Measurements from ENCODE around the gene HSDL2. TPM values are rescaled to one million over a fixed set of nuclear protein-coding genes. Genes with fewer than 3 reads are reported as not detected.

Gene HSDL2
- polyA plus RNA-seq, 3 donors, result 6.4 to 34.8 (median 26.9) TPM

DNA sequence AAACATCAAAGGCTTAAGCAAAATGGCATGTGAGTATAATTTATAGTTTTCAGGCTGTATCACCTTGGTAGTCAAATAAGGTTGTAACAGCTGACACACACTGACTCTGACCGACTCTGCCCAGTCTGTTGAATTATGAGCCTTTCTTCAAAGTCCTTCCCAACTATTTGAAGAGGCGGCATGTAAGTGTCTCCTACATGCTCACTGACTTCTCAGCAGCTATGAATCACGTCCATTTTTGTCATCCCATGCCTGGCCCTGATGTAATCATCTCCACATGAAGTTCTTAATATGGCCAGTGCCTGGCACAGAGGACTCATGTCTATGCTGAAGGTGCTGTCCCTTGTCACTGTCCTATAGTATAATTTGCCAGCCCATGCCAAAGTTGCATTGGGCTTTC is 41.3 kb upstream of the HSDL2 start:
- Histone ChIP-seq H3K9me3 (replicated peaks in 1 of 2; ENCODE audit: control insufficient read depth in 1 of 2, insufficient read depth in 1 of 2, low read length in 2 of 2) (no peaks in the 10 kb centered on the region), H3K36me3 (replicated peaks in 1 of 2; ENCODE audit: control insufficient read depth in 1 of 2, insufficient read depth in 2 of 2, low read length in 2 of 2) (no peaks in the 10 kb centered on the region), H3K27me3 (ENCODE audit: control insufficient read depth in 2 of 2, insufficient read depth in 2 of 2, low read length in 2 of 2) (no peaks in the 10 kb centered on the region), H3K4me2 (replicated peaks; ENCODE audit: extremely low read depth, low read length, poor library complexity, severe bottlenecking) (no peak overlapping the region), H3K79me2 (ENCODE audit: insufficient read depth, low read length) (no peaks in the 10 kb centered on the region), H3K27ac (ENCODE audit: low read depth in 1 of 2, low read length in 2 of 2) (no peak overlapping the region), H3K4me3 (replicated peaks in 1 of 3; ENCODE audit: low read depth in 2 of 3, low read length in 3 of 3) (no peak overlapping the region), H4K20me1 (ENCODE audit: insufficient read depth, low read length) (no peaks in the 10 kb centered on the region), H2AFZ (ENCODE audit: insufficient read depth, low read depth, low read length, poor library complexity, severe bottlenecking) (no peak overlapping the region), H3K4me1 (ENCODE audit: control insufficient read depth in 1 of 2, insufficient read depth in 2 of 2, low read length in 2 of 2) (peaks cover 4 to 13% of the 10 kb centered on the region in 2 donors), H3K9ac (ENCODE audit: insufficient read depth, low read length, poor library complexity, severe bottlenecking) (no peak overlapping the region)
- Mint-ChIP-seq H3K4me1 (peaks cover 6% of the 10 kb centered on the region), H3K36me3 (no peaks in the 10 kb centered on the region), H3K9me3 (peaks cover 0 to 2% (median 0%) of the 10 kb centered on the region in 7 donors), H3K27me3 (ENCODE audit: low read depth in 3 of 3) (peaks cover 1 to 5% (median 1%) of the 10 kb centered on the region in 3 donors), H3K27ac (no peak overlapping the region), H3K4me3 (no peak overlapping the region)
- DNase-seq, result no peak
- TF ChIP-seq, protein P1, sequence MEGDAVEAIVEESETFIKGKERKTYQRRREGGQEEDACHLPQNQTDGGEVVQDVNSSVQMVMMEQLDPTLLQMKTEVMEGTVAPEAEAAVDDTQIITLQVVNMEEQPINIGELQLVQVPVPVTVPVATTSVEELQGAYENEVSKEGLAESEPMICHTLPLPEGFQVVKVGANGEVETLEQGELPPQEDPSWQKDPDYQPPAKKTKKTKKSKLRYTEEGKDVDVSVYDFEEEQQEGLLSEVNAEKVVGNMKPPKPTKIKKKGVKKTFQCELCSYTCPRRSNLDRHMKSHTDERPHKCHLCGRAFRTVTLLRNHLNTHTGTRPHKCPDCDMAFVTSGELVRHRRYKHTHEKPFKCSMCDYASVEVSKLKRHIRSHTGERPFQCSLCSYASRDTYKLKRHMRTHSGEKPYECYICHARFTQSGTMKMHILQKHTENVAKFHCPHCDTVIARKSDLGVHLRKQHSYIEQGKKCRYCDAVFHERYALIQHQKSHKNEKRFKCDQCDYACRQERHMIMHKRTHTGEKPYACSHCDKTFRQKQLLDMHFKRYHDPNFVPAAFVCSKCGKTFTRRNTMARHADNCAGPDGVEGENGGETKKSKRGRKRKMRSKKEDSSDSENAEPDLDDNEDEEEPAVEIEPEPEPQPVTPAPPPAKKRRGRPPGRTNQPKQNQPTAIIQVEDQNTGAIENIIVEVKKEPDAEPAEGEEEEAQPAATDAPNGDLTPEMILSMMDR (IDR thresholded peaks at IDR 0.05), result no peak
- 100% methylated on average over 1 of the region's 3 CpGs for WGBS (ENCODE audit: insufficient coverage)
- intact Hi-C loops (cut with micrococcal nuclease), result no loop called here

DNA sequence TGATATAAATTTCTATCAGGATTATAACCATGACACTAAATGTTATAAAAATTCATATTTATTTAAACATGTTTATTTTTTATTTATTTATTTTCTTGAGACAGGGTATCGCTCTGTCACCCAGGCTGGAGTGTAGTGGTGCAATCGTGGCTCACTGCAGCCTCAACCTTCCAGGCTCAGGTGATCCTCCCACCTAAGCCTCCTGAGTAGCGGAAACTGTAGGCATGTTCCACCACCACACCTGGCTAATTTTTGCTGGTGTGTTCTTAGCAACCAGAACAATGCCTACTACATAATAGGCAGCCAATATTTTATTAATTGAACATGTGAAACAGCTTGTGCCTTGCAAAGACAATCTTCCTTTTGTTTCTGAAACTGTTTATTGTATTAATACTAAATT is 40.0 kb upstream of the HSDL2 start:
- Mint-ChIP-seq H3K27me3 (ENCODE audit: low read depth in 3 of 3) (peaks cover 1 to 5% (median 1%) of the 10 kb centered on the region in 3 donors), H3K4me1 (peaks cover 4% of the 10 kb centered on the region), H3K36me3 (no peaks in the 10 kb centered on the region), H3K9me3 (peaks cover 0 to 9% (median 8%) of the 10 kb centered on the region in 7 donors), H3K27ac (no peak overlapping the region), H3K4me3 (no peak overlapping the region)
- Histone ChIP-seq H3K9me3 (replicated peaks in 1 of 2; ENCODE audit: control insufficient read depth in 1 of 2, insufficient read depth in 1 of 2, low read length in 2 of 2) (peaks cover 0 to 7% of the 10 kb centered on the region in 2 donors), H4K20me1 (ENCODE audit: insufficient read depth, low read length) (no peaks in the 10 kb centered on the region), H3K36me3 (replicated peaks in 1 of 2; ENCODE audit: control insufficient read depth in 1 of 2, insufficient read depth in 2 of 2, low read length in 2 of 2) (no peaks in the 10 kb centered on the region), H3K79me2 (ENCODE audit: insufficient read depth, low read length) (no peaks in the 10 kb centered on the region), H3K4me1 (ENCODE audit: control insufficient read depth in 1 of 2, insufficient read depth in 2 of 2, low read length in 2 of 2) (peaks cover 0 to 3% of the 10 kb centered on the region in 2 donors), H3K27ac (ENCODE audit: low read depth in 1 of 2, low read length in 2 of 2) (no peak overlapping the region), H3K27me3 (ENCODE audit: control insufficient read depth in 2 of 2, insufficient read depth in 2 of 2, low read length in 2 of 2) (no peaks in the 10 kb centered on the region), H2AFZ (ENCODE audit: insufficient read depth, low read depth, low read length, poor library complexity, severe bottlenecking) (no peak overlapping the region), H3K9ac (ENCODE audit: insufficient read depth, low read length, poor library complexity, severe bottlenecking) (no peak overlapping the region), H3K4me2 (replicated peaks; ENCODE audit: extremely low read depth, low read length, poor library complexity, severe bottlenecking) (no peak overlapping the region), H3K4me3 (replicated peaks in 1 of 3; ENCODE audit: low read depth in 2 of 3, low read length in 3 of 3) (no peak overlapping the region)
- intact Hi-C loops (cut with micrococcal nuclease), result no loop called here
- WGBS (ENCODE audit: insufficient coverage), result no CpG with 5 or more reads among the region's 3 CpGs
- TF ChIP-seq, protein P1 (IDR thresholded peaks at IDR 0.05), result no peak
- DNase-seq, result no peak

All from CD14-positive monocyte (primary cell).